ENCODE measurements around the gene C12orf57. TPM values are rescaled to one million over a fixed set of nuclear protein-coding genes. Genes with fewer than 3 reads are reported as not detected.

The C12orf57 gene
- polyA plus RNA-seq, 2 donors = 108 to 253 TPM

- Histone ChIP-seq H3K27me3 (ENCODE audit: control insufficient read depth in 1 of 2, insufficient read depth in 2 of 2, low read length in 2 of 2) (no peaks in the 10 kb centered on the region), H3K4me3 (ENCODE audit: low read depth in 1 of 2, low read length in 2 of 2) (no peak overlapping the region), H3K9me3 (ENCODE audit: control insufficient read depth in 2 of 2, insufficient read depth in 1 of 2, low read depth in 1 of 2, low read length in 1 of 2) (no peaks in the 10 kb centered on the region), H3K27ac (ENCODE audit: low read depth in 2 of 2, low read length in 1 of 2) (no peak overlapping the region), H3K36me3 (ENCODE audit: control insufficient read depth in 2 of 2, insufficient read depth in 2 of 2, low read length in 1 of 2) (peaks cover 0 to 12% of the 10 kb centered on the region in 2 donors), H3K4me1 (ENCODE audit: control insufficient read depth in 2 of 2, insufficient read depth in 2 of 2, low read length in 1 of 2) (peaks cover 3 to 20% of the 10 kb centered on the region in 2 donors)
- WGBS, 2 donors = 77 to 81% methylated on average over 20 of the region's 20 CpGs
These were observed 13.4 kb downstream of the C12orf57 start for GRCh38 chr12:6957151-6957701.

DNA sequence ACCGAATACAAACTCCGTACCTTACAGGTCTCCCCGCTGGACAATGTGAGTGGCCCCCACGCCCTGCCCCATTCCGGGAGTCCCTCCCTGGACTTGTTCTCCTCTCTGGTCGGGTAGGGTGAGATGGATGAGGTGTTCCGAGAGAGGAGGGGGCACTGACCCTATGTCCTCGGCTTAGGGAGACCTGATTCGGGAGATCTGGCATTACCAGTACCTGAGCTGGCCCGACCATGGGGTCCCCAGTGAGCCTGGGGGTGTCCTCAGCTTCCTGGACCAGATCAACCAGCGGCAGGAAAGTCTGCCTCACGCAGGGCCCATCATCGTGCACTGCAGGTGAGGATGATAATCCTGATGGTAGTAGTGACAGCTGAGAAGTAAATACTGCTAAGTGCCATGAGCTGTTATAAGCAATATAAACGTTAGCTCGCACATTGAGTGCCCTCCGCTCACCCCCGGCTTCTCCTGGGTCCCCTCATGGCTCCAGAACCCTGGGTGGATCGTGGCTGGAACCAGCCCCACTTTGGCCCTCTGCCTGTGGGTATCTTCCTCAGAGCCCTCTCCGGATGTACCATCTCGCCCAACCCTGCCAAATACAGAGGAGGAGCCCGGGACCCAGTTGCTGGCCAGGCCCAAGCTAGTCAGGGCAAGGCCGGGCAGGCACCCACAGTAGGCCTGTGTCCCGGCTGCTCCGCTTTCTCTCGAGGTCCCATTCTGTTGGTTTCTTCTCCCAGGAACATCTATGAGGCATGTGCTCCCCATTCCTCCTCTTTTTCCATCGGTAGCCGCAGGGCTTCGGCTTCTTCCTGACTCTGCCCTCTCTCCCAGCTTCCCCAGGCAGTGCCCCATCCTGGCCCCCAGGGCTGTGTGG is 14.2 kb downstream of the C12orf57 start:
- no peak overlapping the region for H3K4me3 ChIP-seq (ENCODE audit: low read depth in 1 of 2, low read length in 2 of 2)
- H3K27me3 ChIP-seq (ENCODE audit: control insufficient read depth in 1 of 2, insufficient read depth in 2 of 2, low read length in 2 of 2) = no peaks in the 10 kb centered on the region
- WGBS, 2 donors = 60 to 69% methylated on average over 28 of the region's 28 CpGs
- H3K9me3 ChIP-seq (ENCODE audit: control insufficient read depth in 2 of 2, insufficient read depth in 1 of 2, low read depth in 1 of 2, low read length in 1 of 2) = no peaks in the 10 kb centered on the region
- peaks cover 3 to 20% of the 10 kb centered on the region in 2 donors for H3K4me1 ChIP-seq (ENCODE audit: control insufficient read depth in 2 of 2, insufficient read depth in 2 of 2, low read length in 1 of 2)
- peak overlapping the region; percentile 58 to 72 for H3K27ac ChIP-seq (ENCODE audit: low read depth in 2 of 2, low read length in 1 of 2)
- H3K36me3 ChIP-seq (ENCODE audit: control insufficient read depth in 2 of 2, insufficient read depth in 2 of 2, low read length in 1 of 2) = peaks cover 0 to 11% of the 10 kb centered on the region in 2 donors

DNA sequence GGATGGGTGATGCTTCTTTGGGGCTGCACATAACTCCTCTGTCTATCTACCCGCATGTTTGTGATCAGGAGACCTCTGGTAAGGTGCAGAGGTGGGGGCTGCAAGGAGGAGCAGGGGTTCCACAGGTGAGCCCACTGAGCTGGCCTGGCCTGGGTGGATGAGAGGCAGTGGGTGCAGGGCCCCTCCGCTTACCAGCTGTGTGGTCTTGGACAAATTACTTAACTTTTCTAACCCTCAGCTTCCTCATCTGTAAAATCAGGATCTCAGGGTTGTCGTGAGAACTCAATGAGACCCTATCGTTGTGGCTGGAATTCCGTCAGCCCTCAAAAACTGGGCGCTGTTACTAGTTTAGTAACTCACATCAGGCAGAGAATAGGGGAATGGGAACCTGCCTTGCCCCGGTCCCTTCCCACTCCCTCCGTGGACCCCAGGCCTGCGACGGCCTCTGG is 14.8 kb downstream of the C12orf57 start:
- Histone ChIP-seq H3K9me3 (ENCODE audit: control insufficient read depth in 2 of 2, insufficient read depth in 1 of 2, low read depth in 1 of 2, low read length in 1 of 2) (no peaks in the 10 kb centered on the region), H3K27ac (ENCODE audit: low read depth in 2 of 2, low read length in 1 of 2) (peak overlapping the region; percentile 58 to 73), H3K4me1 (ENCODE audit: control insufficient read depth in 2 of 2, insufficient read depth in 2 of 2, low read length in 1 of 2) (peaks cover 3 to 20% of the 10 kb centered on the region in 2 donors), H3K27me3 (ENCODE audit: control insufficient read depth in 1 of 2, insufficient read depth in 2 of 2, low read length in 2 of 2) (no peaks in the 10 kb centered on the region), H3K36me3 (ENCODE audit: control insufficient read depth in 2 of 2, insufficient read depth in 2 of 2, low read length in 1 of 2) (peaks cover 0 to 11% of the 10 kb centered on the region in 2 donors), H3K4me3 (ENCODE audit: low read depth in 1 of 2, low read length in 2 of 2) (no peak overlapping the region)
- 63 to 65% methylated on average over 10 of the region's 10 CpGs for WGBS, 2 donors

GRCh38 chr12:6959058-6959804 is 15.4 kb downstream of the C12orf57 start:
- Histone ChIP-seq H3K4me3 (ENCODE audit: low read depth in 1 of 2, low read length in 2 of 2) (no peak overlapping the region), H3K27me3 (ENCODE audit: control insufficient read depth in 1 of 2, insufficient read depth in 2 of 2, low read length in 2 of 2) (no peaks in the 10 kb centered on the region), H3K9me3 (ENCODE audit: control insufficient read depth in 2 of 2, insufficient read depth in 1 of 2, low read depth in 1 of 2, low read length in 1 of 2) (no peaks in the 10 kb centered on the region), H3K4me1 (ENCODE audit: control insufficient read depth in 2 of 2, insufficient read depth in 2 of 2, low read length in 1 of 2) (peaks cover 3 to 20% of the 10 kb centered on the region in 2 donors), H3K36me3 (ENCODE audit: control insufficient read depth in 2 of 2, insufficient read depth in 2 of 2, low read length in 1 of 2) (peaks cover 0 to 11% of the 10 kb centered on the region in 2 donors), H3K27ac (ENCODE audit: low read depth in 2 of 2, low read length in 1 of 2) (peak overlapping the region; percentile 58 to 73)
- WGBS, 2 donors = 64% methylated on average over 24 of the region's 24 CpGs

DNA sequence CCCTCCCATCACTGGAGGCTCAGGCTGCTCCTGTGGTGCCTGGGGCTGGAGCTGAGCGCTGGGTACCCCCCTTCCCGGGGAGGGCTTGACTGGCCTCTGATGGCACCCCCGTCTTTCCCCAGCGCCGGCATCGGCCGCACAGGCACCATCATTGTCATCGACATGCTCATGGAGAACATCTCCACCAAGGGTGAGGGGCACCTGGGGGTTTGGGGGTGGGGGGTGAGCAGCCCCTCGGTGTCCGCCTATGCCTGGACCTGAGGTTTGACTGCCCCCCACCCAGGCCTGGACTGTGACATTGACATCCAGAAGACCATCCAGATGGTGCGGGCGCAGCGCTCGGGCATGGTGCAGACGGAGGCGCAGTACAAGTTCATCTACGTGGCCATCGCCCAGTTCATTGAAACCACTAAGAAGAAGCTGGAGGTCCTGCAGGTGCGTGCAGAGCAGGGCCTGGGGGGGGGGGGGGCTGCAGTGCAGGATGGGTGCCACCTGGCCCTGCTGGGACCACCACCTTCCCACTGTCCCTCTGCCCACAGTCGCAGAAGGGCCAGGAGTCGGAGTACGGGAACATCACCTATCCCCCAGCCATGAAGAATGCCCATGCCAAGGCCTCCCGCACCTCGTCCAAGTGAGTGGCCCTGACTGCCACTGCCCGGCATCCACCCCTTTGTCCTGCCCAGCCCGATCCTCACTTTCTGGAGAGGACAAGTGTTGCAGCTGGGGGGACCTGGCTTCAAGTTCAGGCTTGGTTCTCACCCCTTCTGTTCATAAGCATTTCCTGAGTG is 16.2 kb downstream of the C12orf57 start:
- peaks cover 3 to 24% of the 10 kb centered on the region in 2 donors for H3K4me1 ChIP-seq (ENCODE audit: control insufficient read depth in 2 of 2, insufficient read depth in 2 of 2, low read length in 1 of 2)
- H3K27ac ChIP-seq (ENCODE audit: low read depth in 2 of 2, low read length in 1 of 2) = peak overlapping the region in 1 of 2 donors; percentile 96

DNA sequence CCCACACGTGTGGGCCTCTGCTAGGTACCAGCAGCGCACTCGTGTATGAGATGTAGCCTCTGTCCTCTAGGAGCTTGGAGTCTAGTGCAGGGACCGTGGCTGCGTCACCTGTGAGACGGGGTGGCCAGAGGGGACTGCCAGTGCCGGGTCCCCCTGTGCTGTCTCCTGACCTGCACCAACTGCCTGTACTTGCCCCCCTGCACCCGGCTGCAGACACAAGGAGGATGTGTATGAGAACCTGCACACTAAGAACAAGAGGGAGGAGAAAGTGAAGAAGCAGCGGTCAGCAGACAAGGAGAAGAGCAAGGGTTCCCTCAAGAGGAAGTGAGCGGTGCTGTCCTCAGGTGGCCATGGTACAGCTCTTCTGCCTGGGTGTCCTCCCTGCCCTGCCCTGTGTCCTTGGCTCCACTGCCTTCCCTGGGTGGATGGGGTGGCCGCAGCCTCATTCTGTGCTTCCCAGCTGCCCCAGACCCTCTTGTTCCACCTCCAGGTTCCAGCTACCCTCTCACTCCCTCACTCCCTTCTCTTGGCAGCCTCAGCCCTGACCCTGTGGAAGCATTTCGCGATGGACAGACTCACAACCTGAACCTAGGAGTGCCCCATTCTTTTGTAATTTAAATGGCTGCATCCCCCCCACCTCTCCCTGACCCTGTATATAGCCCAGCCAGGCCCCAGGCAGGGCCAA is 16.9 kb downstream of the C12orf57 start:
- peak overlapping the region; percentile 96 for H3K27ac ChIP-seq (ENCODE audit: low read depth in 2 of 2, low read length in 1 of 2)
- H3K4me3 ChIP-seq (ENCODE audit: low read depth in 1 of 2, low read length in 2 of 2) = no peak overlapping the region
- H3K4me1 ChIP-seq (ENCODE audit: control insufficient read depth in 2 of 2, insufficient read depth in 2 of 2, low read length in 1 of 2) = peaks cover 3 to 24% of the 10 kb centered on the region in 2 donors
- WGBS, 2 donors = 72 to 73% methylated on average over 13 of the region's 13 CpGs
- no peaks in the 10 kb centered on the region for H3K9me3 ChIP-seq (ENCODE audit: control insufficient read depth in 2 of 2, insufficient read depth in 1 of 2, low read depth in 1 of 2, low read length in 1 of 2)
- peaks cover 1 to 13% of the 10 kb centered on the region in 2 donors for H3K36me3 ChIP-seq (ENCODE audit: control insufficient read depth in 2 of 2, insufficient read depth in 2 of 2, low read length in 1 of 2)
- H3K27me3 ChIP-seq (ENCODE audit: control insufficient read depth in 1 of 2, insufficient read depth in 2 of 2, low read length in 2 of 2) = no peaks in the 10 kb centered on the region

More for the DNA sequence above, 16.2 kb downstream of the C12orf57 start:
- H3K4me3 ChIP-seq (ENCODE audit: low read depth in 1 of 2, low read length in 2 of 2) = no peak overlapping the region
- peaks cover 0 to 11% of the 10 kb centered on the region in 2 donors for H3K36me3 ChIP-seq (ENCODE audit: control insufficient read depth in 2 of 2, insufficient read depth in 2 of 2, low read length in 1 of 2)
- no peaks in the 10 kb centered on the region for H3K27me3 ChIP-seq (ENCODE audit: control insufficient read depth in 1 of 2, insufficient read depth in 2 of 2, low read length in 2 of 2)
- 87 to 89% methylated on average over 26 of the region's 26 CpGs for WGBS, 2 donors
- no peaks in the 10 kb centered on the region for H3K9me3 ChIP-seq (ENCODE audit: control insufficient read depth in 2 of 2, insufficient read depth in 1 of 2, low read depth in 1 of 2, low read length in 1 of 2)

- WGBS, 2 donors = 24 to 27% methylated on average over 24 of the region's 24 CpGs
- peaks cover 3 to 24% of the 10 kb centered on the region in 2 donors for H3K4me1 ChIP-seq (ENCODE audit: control insufficient read depth in 2 of 2, insufficient read depth in 2 of 2, low read length in 1 of 2)
These were observed 17.5 kb downstream of the C12orf57 start for GRCh38 chr12:6961278-6961694.

DNA sequence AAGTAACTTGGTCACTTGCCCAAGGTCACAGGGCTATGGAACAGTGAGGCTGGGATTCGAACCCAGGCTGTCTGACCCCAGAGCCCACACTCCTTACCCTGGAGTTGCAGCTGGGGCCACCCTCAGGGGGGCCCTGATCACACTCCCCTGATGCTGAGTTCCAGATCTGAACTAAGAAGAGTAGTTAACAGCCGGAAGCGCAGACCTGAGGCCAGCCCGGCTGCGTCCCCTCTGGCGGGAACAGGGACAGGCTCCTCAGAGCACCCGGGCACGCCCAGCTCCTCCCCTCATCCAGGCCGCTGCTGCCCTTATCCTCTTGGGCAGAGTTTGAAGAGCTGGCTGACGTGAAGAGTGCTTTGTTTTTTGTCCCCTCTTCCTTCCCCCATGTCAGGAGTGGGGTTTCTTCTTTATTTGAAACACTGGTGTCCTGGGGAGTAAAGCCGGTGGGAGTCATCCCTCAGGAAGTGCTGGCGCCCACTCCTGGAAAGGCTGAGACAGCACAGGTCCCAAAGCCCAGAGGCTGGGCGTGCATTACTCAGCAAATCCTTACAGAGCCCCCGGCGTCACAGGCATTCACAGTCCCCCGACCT is 18.0 kb downstream of the C12orf57 start:
- Histone ChIP-seq H3K4me1 (ENCODE audit: control insufficient read depth in 2 of 2, insufficient read depth in 2 of 2, low read length in 1 of 2) (peaks cover 3 to 24% of the 10 kb centered on the region in 2 donors), H3K9me3 (ENCODE audit: control insufficient read depth in 2 of 2, insufficient read depth in 1 of 2, low read depth in 1 of 2, low read length in 1 of 2) (no peaks in the 10 kb centered on the region), H3K4me3 (ENCODE audit: low read depth in 1 of 2, low read length in 2 of 2) (peak overlapping the region; percentile 11 to 64), H3K36me3 (ENCODE audit: control insufficient read depth in 2 of 2, insufficient read depth in 2 of 2, low read length in 1 of 2) (peaks cover 4 to 7% of the 10 kb centered on the region in 2 donors), H3K27me3 (ENCODE audit: control insufficient read depth in 1 of 2, insufficient read depth in 2 of 2, low read length in 2 of 2) (no peaks in the 10 kb centered on the region), H3K27ac (ENCODE audit: low read depth in 2 of 2, low read length in 1 of 2) (peak overlapping the region; percentile 96)
- WGBS, 2 donors = 5 to 6% methylated on average over 16 of the region's 16 CpGs

More at GRCh38 chr12:6961278-6961694, 17.5 kb downstream of the C12orf57 start:
- Histone ChIP-seq H3K27me3 (ENCODE audit: control insufficient read depth in 1 of 2, insufficient read depth in 2 of 2, low read length in 2 of 2) (no peaks in the 10 kb centered on the region), H3K9me3 (ENCODE audit: control insufficient read depth in 2 of 2, insufficient read depth in 1 of 2, low read depth in 1 of 2, low read length in 1 of 2) (no peaks in the 10 kb centered on the region), H3K27ac (ENCODE audit: low read depth in 2 of 2, low read length in 1 of 2) (peak overlapping the region; percentile 96), H3K4me3 (ENCODE audit: low read depth in 1 of 2, low read length in 2 of 2) (peak overlapping the region in 1 of 2 donors; percentile 64), H3K36me3 (ENCODE audit: control insufficient read depth in 2 of 2, insufficient read depth in 2 of 2, low read length in 1 of 2) (peaks cover 4 to 8% of the 10 kb centered on the region in 2 donors)

Measured in esophagus (tissue), 2 donors.